Pancreas (tissue), 10 donors: ENCODE measurements around the gene AARS1. TPM values are rescaled to one million over a fixed set of nuclear protein-coding genes. Genes with fewer than 3 reads are reported as not detected.
"Not testable (repeated sequence)": the region's sequence is repeated elsewhere in the genome, so short reads cannot be mapped to it uniquely, and the experiment has no call there.

ENCODE experiments used
- ATAC-seq, 4 donors: fragments of 200-7000 bp; cut with Tn5 transposase; one replicate each; pipeline versions ENCODE4 v1.8.0 to v1.9.1; 2020; ENCODE audit warnings: mild to moderate bottlenecking in 4 of 4, moderate library complexity in 4 of 4
- DNase-seq, 6 donors: peaks; one replicate each; pipeline ENCODE4 v3.0.0-alpha.2; 2020
- FAIRE-seq: peaks from 2 replicates; lab custom pipeline; 2012; peaks lifted over from hg19 to GRCh38; lab: Jason Lieb, UNC
- H3K27ac ChIP-seq, 4 donors: fragments of 200-600 bp; sonication (generic); 1 replicate in 3 of 4; 2 replicates in 1 of 4; pipeline versions ENCODE4 v1.5.0 to v1.8.0; 2020
- H3K27me3 ChIP-seq, 4 donors: fragments of 200-600 bp; one replicate each; pipeline ENCODE4 v1.8.0; 2021
- H3K36me3 ChIP-seq, 3 donors: fragments of 200-600 bp; sonication (generic) in 1 of 3; one replicate each; pipeline versions ENCODE4 v1.5.0 to v1.8.0; 2020 to 2021
- H3K4me1 ChIP-seq, 3 donors: fragments of 200-600 bp; one replicate each; pipeline ENCODE4 v1.8.0; 2021
- H3K4me3 ChIP-seq, 4 donors: fragments of 200-600 bp; sonication (generic) in 2 of 4; one replicate each; pipeline versions ENCODE4 v1.5.0 to v1.8.0; 2020 to 2021
- H3K9me3 ChIP-seq, 4 donors: fragments of 200-600 bp; one replicate each; pipeline ENCODE4 v1.8.0; 2021
- whole genome bisulfite sequencing, 2 donors: extraction: QIAGEN DNeasy Blood & Tissue Kit; methylation state at CpG; one replicate each; pipeline ENCODE4 v1.1.7; 2013; 5-methylcytosine and 5-hydroxymethylcytosine counted together
- intact Hi-C, 3 donors: fragments of 100-400 bp; cut with DNase I; formaldehyde crosslinking; loops; one replicate each; pipeline versions ENCODE4 v1.11.1 to v1.14.2; 2022
- polyA plus RNA-seq, 2 donors: library from polyadenylated mRNA; stranded (reverse); fragments of 200-250 nt; gene quantifications; one replicate each; pipeline ENCODE4 v1.2.3, GENCODE V29; 2013
- total RNA-seq, 6 donors: library from RNA; stranded (reverse); fragmentation: NEBNext Ultra II Directional in 4 of 6; extraction: Animal tissue kit (Norgen Biotek cat#: 25700) in 4 of 6; gene quantifications; one replicate each; pipeline versions ENCODE4 v1.2.1 to v1.2.4, GENCODE V29; 2021 to 2023
- TF ChIP-seq, protein P1 (sequence below), 4 donors: fragments of 200-600 bp; sonication (generic) in 3 of 4; IDR thresholded peaks; one replicate each; pipeline versions ENCODE4 v1.5.0 to v1.8.0; 2021; ENCODE audit warnings: antibody characterized with exemption in 4 of 4
- donor health status: healthy with polysubstance abuse.
- donor health status: DM: no; HTN: no; CAD: no; lungs with moderate emphysema.
- donor health status: DM: no; HTN: no; CAD: no.
- donor health status: control.
- donor health status: control.
- donor health status: Bipolar disorder and iron deficiency.
- donor health status: DM: yes; HTN: yes; CAD: no.
- donor health status: DM: no; HTN: no; CAD: no.
- donor health status: DM: no; HTN: no; CAD: no.
- donor health status: DM: yes; HTN: yes; CAD: no.

AARS1 gene
- total and polyA plus RNA-seq, 8 donors: 29.3 to 154 (median 45.0) TPM

- FAIRE-seq: no peak
- no peak overlapping the region for H3K4me3 ChIP-seq
- H3K36me3 ChIP-seq: peaks cover 2 to 69% (median 39%) of the 10 kb centered on the region in 3 donors
- DNase-seq: no peak
- H3K27me3 ChIP-seq: no peaks in the 10 kb centered on the region
- H3K9me3 ChIP-seq: no peaks in the 10 kb centered on the region
- TF ChIP-seq, protein P1, sequence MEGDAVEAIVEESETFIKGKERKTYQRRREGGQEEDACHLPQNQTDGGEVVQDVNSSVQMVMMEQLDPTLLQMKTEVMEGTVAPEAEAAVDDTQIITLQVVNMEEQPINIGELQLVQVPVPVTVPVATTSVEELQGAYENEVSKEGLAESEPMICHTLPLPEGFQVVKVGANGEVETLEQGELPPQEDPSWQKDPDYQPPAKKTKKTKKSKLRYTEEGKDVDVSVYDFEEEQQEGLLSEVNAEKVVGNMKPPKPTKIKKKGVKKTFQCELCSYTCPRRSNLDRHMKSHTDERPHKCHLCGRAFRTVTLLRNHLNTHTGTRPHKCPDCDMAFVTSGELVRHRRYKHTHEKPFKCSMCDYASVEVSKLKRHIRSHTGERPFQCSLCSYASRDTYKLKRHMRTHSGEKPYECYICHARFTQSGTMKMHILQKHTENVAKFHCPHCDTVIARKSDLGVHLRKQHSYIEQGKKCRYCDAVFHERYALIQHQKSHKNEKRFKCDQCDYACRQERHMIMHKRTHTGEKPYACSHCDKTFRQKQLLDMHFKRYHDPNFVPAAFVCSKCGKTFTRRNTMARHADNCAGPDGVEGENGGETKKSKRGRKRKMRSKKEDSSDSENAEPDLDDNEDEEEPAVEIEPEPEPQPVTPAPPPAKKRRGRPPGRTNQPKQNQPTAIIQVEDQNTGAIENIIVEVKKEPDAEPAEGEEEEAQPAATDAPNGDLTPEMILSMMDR (IDR thresholded peaks at IDR 0.05): no peak
- no peak overlapping the region for H3K27ac ChIP-seq
- H3K4me1 ChIP-seq: no peaks in the 10 kb centered on the region
- WGBS, 2 donors: 92 to 93% methylated on average over 1 of the region's 1 CpG
- intact Hi-C loops: no loop called here
- no peak for ATAC-seq
Measured at GRCh38 chr16:70276392-70276791, 12.9 kb downstream of the AARS1 start.

DNA sequence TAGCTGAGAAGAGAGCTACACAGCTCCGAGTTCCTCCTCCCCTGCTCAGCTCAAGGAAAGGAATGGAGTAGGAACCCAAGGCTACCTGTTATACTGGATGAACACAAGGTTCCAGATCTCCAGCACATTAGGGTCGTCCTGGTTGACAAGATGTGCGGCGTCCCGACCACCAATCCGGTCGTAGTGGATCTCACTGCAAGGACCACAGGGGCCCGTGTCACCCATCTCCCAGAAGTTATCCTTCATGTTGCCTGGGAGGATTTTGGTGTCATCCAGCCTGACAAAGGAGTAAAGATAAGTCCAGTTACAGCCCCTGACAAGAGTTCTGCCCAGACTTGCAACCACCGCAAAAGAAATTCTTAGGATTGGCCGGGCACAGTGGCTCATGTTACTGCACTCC lies 17.6 kb downstream of the AARS1 start:
- WGBS, 2 donors: 89 to 95% methylated on average over 10 of the region's 10 CpGs
- Histone ChIP-seq H3K27ac (no peak overlapping the region), H3K36me3 (peaks cover 0 to 83% (median 57%) of the 10 kb centered on the region in 3 donors), H3K27me3 (no peaks in the 10 kb centered on the region), H3K4me1 (no peaks in the 10 kb centered on the region), H3K9me3 (no peaks in the 10 kb centered on the region), H3K4me3 (no peak overlapping the region)
- DNase-seq (no peak), FAIRE-seq (no peak), ATAC-seq (no peak)
- TF ChIP-seq, protein P1 (IDR thresholded peaks at IDR 0.05): no peak
- intact Hi-C loops: no loop called here

- Histone ChIP-seq H3K36me3 (peaks cover 0 to 82% (median 54%) of the 10 kb centered on the region in 3 donors), H3K27me3 (no peaks in the 10 kb centered on the region), H3K9me3 (no peaks in the 10 kb centered on the region), H3K4me3 (no peak overlapping the region), H3K4me1 (no peaks in the 10 kb centered on the region), H3K27ac (no peak overlapping the region)
- FAIRE-seq: no peak
- 81 to 83% methylated on average over 3 of the region's 3 CpGs for WGBS, 2 donors
- TF ChIP-seq, protein P1 (IDR thresholded peaks at IDR 0.05): no peak
- no peak for ATAC-seq
- intact Hi-C loops: no loop called here
- no peak for DNase-seq
Measured at GRCh38 chr16:70270176-70270575, 19.1 kb downstream of the AARS1 start.

GRCh38 chr16:70269471-70269870 lies 19.8 kb downstream of the AARS1 start:
- TF ChIP-seq, protein P1 (IDR thresholded peaks at IDR 0.05): no peak
- DNase-seq (no peak), ATAC-seq (no peak), FAIRE-seq (no peak)
- no peaks in the 10 kb centered on the region for H3K4me1 ChIP-seq
- no peak overlapping the region for H3K27ac ChIP-seq
- no peaks in the 10 kb centered on the region for H3K9me3 ChIP-seq
- 88 to 92% methylated on average over 12 of the region's 12 CpGs for WGBS, 2 donors
- intact Hi-C loops: no loop called here
- no peak overlapping the region for H3K4me3 ChIP-seq
- no peaks in the 10 kb centered on the region for H3K27me3 ChIP-seq
- peaks cover under 1 to 82% (median 55%) of the 10 kb centered on the region in 3 donors for H3K36me3 ChIP-seq

GRCh38 chr16:70267922-70268321 lies 21.4 kb downstream of the AARS1 start:
- H3K27ac ChIP-seq, H3K4me1 ChIP-seq, intact Hi-C loops, H3K27me3 ChIP-seq, DNase-seq, FAIRE-seq, H3K4me3 ChIP-seq, ATAC-seq, H3K9me3 ChIP-seq: not testable (repeated sequence)
- peaks cover 4 to 94% (median 60%) of the 10 kb centered on the region in 3 donors for H3K36me3 ChIP-seq
- 91 to 95% methylated on average over 10 of the region's 10 CpGs for WGBS, 2 donors
